ENCODE measurements around the gene CSNK2A3.

CSNK2A3 gene

GRCh38 chr11:11335043-11335442 is 18.0 kb downstream of the CSNK2A3 start:
- no peak for DNase-seq (ENCODE audit: low spot score)

DNA sequence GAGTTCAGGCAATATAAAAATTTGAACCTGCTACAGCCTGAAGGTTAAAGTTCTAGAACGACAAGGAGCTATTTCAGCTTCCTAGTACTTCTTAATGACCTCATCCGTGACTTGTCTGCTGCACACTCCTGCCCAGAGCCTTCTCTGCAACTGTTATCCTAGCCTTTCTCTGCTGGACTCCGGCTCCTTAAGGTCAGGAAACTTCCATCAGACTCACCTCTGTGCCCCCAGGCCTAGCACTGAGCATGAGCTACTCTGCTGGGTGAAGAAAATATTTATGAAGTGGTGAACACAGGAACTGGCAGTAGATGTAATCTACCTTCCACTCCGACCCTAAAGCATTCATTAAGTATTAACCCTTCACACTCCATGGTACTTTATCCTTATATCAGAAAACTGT is 18.4 kb downstream of the CSNK2A3 start:
- DNase-seq (ENCODE audit: low spot score) = no peak

DNA sequence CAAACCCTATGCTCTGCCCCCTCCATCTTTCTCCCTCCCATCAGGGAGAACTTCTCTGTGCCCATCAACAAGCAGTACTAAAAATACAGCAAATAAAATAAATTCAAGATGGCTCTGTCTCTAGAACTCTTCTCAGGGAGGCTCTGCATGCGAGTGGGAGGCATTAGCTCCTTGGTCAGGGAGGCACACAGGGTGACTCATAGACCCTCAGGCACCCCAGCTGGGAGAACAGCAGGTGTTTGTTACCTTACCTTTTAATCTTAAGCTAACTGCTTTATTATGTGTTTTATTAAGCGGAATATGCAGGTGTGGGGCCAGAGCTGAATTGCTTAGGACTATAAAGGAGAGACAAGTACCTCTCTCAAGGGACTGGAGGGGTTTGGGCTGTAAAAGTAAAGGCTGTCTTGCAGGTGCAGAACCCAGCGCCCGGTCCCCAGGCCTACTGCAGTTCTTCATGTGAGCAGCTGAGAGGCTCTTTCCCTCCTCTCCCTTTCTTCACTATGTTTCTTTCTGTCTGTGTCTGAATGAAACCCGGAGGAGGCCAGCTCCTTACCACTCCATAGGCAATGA is 20.8 kb downstream of the CSNK2A3 start:
- DNase-seq (ENCODE audit: low spot score) = no peak

DNA sequence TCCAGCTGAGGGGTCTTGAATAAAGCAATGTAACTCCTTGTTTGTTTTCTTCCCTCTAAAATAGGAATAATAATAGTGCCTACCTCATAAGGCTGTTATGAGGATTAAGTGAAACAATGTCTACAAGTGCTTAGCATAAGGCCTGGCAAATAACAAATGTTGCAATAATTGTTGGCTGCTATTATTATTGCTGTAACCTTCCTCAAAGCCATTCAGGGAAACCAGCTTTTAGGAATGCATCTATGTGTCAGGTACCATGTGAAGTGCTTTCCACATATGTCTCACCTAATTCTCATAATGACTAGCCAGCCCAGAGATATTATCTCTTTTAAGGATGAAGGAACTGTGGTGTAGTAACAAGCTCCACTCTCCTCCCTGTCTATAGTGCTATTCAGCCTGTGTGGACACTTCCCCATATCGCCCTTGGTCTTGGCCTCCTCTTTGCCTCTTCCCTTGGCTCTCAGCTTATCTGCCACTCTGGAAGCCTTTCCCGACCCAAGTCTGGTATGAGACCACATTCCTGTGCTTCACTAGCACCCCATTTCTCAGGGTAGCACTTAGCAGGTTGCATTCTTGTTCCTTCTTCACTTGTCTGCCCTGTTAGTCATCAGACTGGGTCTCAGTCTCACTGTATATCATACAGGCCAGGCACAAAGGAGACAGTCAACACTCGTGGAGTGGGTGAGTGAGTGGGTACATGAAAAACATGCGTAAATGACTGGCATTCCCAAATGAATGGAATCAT is 23.8 kb downstream of the CSNK2A3 start:
- DNase-seq (ENCODE audit: low spot score) = no peak

DNA sequence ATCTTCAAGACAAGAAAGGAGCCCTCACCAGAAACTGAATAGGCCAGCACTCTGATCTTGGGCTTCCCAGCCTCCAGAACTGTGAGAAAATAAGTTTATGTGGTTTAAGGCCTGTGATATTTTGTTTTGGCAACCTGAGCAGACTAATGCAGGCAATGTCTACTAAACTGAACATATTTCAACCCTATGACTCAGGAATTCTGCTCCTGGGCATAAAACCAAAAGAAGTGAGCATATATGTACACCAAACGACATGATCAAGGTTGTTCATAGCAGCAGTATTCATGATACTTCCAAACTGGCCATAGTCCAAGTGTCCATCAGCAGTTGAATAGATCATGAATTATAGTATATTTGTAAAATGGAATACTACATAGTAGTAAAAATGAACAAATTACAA is 29.0 kb downstream of the CSNK2A3 start:
- no peak for DNase-seq (ENCODE audit: low spot score)

DNA sequence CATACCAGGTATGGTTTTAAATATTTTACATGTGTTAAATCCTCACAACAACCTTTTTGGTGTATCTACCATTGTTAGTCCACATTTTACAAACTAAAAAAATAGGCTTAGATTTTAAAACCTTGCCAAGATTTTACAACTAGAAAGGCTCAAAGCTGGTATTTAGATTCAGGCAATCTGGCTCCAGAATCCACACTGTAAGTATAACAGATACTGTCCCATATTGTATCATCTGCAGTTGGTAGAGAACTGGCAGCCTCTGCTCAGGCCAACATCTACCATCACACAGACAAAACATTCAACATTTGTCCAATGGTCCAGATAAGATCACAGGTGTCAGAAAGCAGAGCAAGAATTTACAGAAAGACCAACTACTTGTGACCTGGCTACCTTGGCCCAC is 30.9 kb downstream of the CSNK2A3 start:
- no peak for DNase-seq (ENCODE audit: low spot score)

GRCh38 chr11:11320825-11321224 is 32.2 kb downstream of the CSNK2A3 start:
- no peak for DNase-seq (ENCODE audit: low spot score)

DNA sequence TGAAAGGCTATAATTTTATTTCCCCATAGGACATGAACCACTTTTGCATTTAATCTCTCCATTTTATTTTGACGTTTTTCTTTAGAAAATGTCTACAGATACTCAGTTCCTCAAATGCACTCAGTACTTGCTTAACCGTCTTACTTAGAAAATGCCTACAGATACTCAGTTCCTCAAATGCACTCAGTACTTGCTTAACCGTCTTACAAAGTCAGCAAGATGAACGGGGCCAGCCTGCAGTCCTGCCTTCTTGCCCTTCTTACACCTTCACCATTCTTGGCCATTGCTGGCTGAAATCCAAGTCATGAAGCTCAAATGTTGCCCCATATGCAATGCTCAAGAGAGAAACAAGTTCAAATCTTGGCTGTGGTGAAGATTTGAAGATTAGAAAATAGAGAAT is 34.1 kb downstream of the CSNK2A3 start:
- DNase-seq (ENCODE audit: low spot score) = no peak

DNA sequence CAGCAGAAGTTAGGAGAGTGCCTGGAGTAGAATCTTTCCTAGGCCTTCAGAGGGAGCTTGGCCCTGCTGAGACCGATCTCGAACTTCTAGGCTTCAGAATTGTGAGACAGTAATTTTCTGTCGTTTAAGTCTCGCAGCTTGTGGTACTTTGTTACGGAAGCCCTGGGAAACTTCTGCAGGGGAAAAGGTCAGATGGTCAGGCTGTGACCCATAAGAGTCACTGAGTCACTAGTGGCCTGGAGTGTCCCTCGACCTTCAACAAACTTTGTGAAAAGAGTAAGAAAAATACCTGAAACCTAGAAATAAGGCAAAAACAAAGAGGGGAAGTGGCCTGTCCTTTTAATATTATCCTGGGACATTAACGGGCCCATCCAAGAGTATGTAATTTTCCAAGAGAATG is 34.6 kb downstream of the CSNK2A3 start:
- DNase-seq (ENCODE audit: low spot score) = no peak

DNA sequence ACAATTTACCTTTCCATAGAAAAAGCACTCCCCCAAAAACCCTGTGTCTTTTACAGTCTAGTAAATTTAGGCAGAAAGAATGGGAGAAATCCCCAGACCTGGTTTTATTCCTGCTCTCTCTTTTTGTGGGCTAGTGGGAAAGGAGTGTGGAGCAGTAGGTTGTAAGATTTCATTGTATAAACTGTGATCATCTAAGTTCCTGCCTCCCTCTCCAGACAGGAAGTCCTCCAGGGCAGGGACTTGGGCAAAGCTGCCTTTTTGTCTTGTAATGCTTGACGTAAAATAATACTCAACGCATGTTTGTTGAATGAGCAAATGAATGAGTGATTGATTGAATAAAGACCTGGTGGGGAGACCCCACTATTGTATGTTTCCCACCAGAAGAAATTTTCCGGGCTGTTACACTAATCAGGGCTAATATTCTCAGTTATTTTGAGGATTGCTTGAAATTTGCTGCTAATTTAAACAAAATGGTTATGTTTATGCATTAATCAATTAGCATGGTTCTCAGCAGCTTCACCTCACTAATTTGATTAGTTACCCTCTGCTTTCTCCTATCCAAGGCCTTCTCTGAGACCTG is 36.3 kb downstream of the CSNK2A3 start:
- no peak for DNase-seq (ENCODE audit: low spot score)

DNA sequence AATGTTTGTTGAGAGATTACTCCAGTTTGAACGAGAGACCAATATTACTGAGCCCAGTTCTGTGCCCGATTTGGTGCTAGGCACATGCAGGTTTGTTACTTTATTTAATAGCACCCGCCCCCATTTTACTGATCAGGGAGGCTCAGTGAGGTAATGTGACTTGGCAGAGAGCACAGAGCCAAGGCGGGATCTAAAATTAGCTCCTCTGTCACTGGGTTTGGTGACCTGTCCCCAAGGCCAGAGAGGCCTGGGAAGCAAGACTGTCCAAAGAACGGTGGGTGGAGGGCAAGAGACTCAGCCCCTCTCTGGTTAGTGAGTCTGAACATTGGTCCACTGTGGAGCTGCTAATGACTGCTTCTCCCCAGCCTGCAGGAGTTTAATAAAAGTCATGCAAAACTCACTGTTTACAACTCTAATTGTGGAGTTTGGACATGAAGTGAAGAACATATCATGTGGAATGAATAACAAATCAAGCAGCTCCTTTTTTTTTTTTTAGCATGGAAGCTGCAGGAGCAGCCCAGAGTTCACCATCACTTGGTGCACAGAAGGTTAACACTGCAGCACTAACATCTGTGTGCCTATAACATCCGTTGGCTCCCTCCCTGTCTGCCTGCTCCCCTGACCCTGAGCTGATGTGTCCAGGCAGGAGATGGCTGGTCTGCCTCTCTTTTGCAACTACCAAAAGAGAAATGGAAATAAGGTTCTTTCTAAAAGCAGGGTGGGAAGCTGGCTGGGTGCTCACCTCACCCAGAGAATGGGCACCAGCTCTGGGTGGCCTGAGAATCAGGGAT is 39.0 kb downstream of the CSNK2A3 start:
- peak; percentile 13 for DNase-seq (ENCODE audit: low spot score)

- DNase-seq (ENCODE audit: low spot score) = no peak
Observed at GRCh38 chr11:11313426-11313825, 39.6 kb downstream of the CSNK2A3 start.

GRCh38 chr11:11312738-11313137 is 40.3 kb downstream of the CSNK2A3 start:
- no peak for DNase-seq (ENCODE audit: low spot score)

DNA sequence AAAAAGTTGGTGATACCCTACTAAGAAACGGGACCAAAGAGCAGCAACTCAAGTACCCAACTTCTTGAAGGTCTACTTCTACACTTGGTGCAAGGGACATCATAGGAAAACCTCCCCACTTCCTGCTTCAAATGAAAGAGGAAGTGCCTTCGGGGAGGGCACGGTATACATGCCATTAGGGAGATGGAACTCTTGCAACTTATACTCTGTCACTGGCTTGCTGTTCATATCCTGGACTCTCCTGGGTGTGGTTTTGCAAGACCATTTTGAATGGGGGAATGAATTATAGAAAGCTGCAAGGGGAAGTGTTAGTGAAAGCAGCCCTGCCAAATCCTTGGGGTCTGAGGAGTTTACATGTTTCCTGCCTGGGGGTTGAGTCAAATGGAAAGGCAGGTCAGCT is 41.9 kb downstream of the CSNK2A3 start:
- no peak for DNase-seq (ENCODE audit: low spot score)

- DNase-seq (ENCODE audit: low spot score) = no peak
Observed at GRCh38 chr11:11309906-11310305, 43.1 kb downstream of the CSNK2A3 start.

DNA sequence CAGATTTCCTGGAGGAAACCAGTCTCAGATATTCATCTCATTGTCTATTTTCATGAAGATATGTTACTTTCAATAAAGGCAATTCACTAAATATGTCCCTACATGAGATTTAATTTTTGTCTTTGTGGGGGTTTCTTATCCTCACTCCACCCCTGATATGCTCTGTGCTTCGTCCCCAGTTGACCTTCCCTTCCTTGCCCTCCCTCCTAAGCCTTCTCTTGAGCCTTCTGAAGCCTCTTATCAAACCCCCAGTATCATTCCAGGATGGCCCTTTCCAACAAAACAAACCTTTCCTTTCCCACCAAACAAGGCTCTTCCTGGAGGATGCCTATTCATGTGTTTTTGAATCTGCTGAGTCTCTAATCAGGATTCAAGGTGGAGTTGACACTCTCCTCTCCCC is 44.8 kb downstream of the CSNK2A3 start:
- no peak for DNase-seq (ENCODE audit: low spot score)

- DNase-seq (ENCODE audit: low spot score) = no peak
Observed at GRCh38 chr11:11306855-11307254, 46.2 kb downstream of the CSNK2A3 start.

- DNase-seq (ENCODE audit: low spot score) = no peak
Observed at GRCh38 chr11:11304550-11304949, 48.5 kb downstream of the CSNK2A3 start.

DNA sequence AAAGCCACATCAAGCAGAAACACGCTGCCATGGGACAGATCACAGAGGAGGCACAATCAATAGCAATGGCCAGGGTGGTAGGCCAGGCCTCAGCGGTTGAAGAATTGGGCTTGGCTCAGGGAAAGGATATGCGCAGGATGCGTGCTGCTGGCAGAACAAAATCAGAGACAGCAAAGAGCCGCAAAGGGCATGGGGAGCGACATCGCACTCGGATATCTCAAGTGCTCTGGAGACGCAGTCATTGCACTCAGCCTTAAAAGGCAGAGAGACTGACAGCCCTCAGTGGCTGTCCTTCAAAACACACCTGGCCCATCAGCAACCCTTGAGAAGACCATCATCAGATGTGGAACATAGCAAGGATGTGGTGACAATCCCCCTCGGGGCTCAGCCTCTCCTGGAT is 50.5 kb downstream of the CSNK2A3 start:
- no peak for DNase-seq (ENCODE audit: low spot score)

All from putamen (tissue), 1 donor.